Measurements from ENCODE around the gene TMEM126B.
"Not testable (repeated sequence)": the region's sequence is repeated elsewhere in the genome, so short reads cannot be mapped to it uniquely, and the experiment has no call there.

Gene TMEM126B

DNA sequence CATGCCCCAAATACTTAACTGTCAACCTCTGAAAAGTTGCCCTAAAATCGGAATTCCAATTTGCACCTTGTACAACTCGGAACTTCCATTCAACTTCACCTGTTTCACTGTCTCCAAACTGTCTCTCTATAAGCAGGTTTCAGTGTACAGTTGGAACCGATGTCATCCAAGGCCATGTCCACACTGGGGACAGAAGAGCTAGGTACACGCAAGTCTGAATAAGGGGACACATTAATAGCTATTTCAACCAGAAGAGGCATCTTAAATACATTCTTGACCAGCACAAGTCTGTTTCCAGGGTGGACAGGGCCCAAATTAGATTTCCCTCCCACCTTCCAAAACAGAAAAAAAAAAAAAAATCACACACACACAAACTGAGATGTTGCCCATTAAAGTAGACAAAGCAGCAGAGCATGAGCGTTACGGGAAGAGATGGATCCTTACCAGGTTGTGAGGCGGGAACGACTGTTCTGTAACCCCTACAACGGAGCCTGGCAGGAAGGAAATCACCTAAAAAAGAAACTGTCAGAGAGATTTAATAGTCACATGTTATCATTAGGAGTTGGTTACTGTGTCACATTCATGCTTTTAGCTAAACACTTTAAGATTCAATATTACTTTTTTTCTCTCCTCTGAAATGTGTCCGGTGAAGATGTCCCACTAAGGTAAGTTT, 34.8 kb downstream of the TMEM126B start:
- Histone ChIP-seq H3K9ac (ENCODE audit: low read length in 5 of 5) (peak overlapping the region; percentile 71 to 100 (median 98)), H3K4me3 (ENCODE audit: low read depth in 1 of 5, low read length in 5 of 5) (peak overlapping the region; percentile 78 to 94 (median 90)), H3K9me3 (ENCODE audit: control insufficient read depth in 5 of 5, low read length in 5 of 5) (no peaks in the 10 kb centered on the region), H3K4me1 (ENCODE audit: control insufficient read depth in 5 of 5, insufficient read depth in 5 of 5, low read length in 5 of 5) (peaks cover 4 to 42% (median 38%) of the 10 kb centered on the region in 5 donors), H3K27ac (ENCODE audit: low read depth, low read length) (peak overlapping the region; percentile 98), H3K36me3 (ENCODE audit: control insufficient read depth in 5 of 5, insufficient read depth in 5 of 5, low read length in 5 of 5) (peaks cover 0 to 12% (median 8%) of the 10 kb centered on the region in 5 donors), H3K27me3 (ENCODE audit: control insufficient read depth in 5 of 5, insufficient read depth in 4 of 5, low read length in 5 of 5) (no peaks in the 10 kb centered on the region)

DNA sequence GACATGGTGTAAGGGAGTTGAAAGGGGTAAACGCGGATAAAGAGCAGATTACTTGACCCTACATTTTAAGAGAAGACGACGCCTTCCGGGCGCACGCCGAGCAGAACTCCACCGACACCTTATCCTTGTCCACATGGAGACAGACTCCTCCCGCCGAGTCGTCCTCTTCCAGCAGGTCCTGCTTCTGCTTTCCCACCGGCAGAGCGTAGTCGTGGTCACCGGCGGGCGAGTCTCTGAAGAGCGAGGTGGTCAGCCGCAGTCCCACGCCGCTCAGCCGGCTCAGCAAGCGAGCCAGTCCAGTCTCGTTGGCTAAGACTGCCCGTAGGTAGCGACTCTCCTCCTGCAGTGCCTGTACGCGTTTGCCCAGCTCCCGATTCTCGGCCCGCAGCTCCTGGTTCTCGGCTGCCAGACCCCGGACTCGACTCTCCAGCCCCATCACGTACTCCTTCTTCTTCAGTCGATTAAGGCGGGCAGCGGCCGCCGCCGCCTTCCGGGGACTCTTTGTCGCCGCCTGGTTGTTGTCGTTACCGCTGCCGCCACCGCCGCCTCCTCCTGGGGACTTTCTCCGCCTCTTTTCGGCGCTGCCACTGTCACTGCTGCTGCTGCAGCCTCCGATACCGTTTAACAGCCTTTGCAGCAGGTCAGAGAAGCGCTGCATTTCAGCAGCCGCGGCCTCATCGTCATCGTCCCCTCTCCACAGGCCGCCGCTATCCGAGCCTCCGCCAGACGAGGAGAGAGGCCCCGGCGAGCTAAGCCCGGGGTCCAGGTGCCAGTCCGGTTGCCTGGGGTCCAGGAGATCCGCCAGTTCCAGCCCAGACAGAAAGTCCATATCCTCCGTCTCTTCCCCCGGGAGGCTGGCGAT, 35.6 kb downstream of the TMEM126B start:
- H3K9ac ChIP-seq (ENCODE audit: low read length in 5 of 5), result peak overlapping the region; percentile 71 to 100 (median 98)
- H3K27me3 ChIP-seq (ENCODE audit: control insufficient read depth in 5 of 5, insufficient read depth in 4 of 5, low read length in 5 of 5), result no peaks in the 10 kb centered on the region
- peak overlapping the region; percentile 78 to 94 (median 90) for H3K4me3 ChIP-seq (ENCODE audit: low read depth in 1 of 5, low read length in 5 of 5)
- peaks cover 0 to 8% (median 5%) of the 10 kb centered on the region in 5 donors for H3K36me3 ChIP-seq (ENCODE audit: control insufficient read depth in 5 of 5, insufficient read depth in 5 of 5, low read length in 5 of 5)
- no peaks in the 10 kb centered on the region for H3K9me3 ChIP-seq (ENCODE audit: control insufficient read depth in 5 of 5, low read length in 5 of 5)
- peaks cover 4 to 42% (median 38%) of the 10 kb centered on the region in 5 donors for H3K4me1 ChIP-seq (ENCODE audit: control insufficient read depth in 5 of 5, insufficient read depth in 5 of 5, low read length in 5 of 5)
- H3K27ac ChIP-seq (ENCODE audit: low read depth, low read length), result peak overlapping the region; percentile 98

DNA sequence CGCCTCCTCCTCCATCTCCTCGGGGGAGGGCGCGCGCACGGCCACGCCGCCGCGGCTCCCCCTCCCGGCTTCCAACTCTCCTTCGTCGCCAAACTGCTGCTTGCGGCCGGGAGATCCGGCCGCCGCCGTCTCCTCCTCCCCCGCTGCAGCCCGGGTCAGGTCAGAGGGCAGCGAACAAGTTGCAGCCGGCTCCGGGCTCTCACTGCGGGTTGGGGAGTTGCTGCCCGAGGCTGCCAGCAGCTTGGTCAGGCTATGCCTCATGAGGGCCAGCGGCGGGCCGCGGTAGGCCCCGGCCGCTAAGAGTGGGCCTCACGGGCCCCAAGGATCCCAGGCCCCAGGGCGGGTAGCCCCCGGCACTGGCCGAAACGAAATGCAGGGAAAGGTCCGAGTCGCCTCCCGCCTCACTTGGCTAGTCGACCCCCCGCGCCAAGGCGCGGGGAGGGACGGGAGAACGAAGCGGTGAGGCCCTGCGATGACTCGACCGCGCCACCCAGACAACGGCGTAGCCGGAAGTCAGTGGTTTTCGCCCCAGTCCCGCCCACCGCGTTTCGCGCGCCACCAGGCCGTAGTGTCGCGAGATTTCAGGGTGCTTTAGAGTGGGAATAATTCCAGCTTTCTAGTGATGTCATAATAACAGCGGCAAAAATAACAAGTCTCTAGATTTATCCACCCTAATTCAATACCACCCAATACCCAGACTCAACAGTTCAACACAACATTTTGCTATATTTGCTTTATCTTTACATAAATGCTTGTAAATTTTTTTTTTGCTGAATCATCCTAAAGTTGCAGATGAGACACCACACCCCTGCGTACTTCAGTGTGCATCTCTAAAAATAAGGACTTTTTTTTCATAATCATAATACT, 36.5 kb downstream of the TMEM126B start, which contains the start of gene CREBZF:
CREBZF (minus strand) TSS at position 515 of the 867 bp plus-strand sequence; CDS start at position 261, 254 bp downstream.
- H3K36me3 ChIP-seq (ENCODE audit: control insufficient read depth in 5 of 5, insufficient read depth in 5 of 5, low read length in 5 of 5), result peaks cover 0 to 8% (median 4%) of the 10 kb centered on the region in 5 donors
- H3K27me3 ChIP-seq (ENCODE audit: control insufficient read depth in 5 of 5, insufficient read depth in 4 of 5, low read length in 5 of 5), result no peaks in the 10 kb centered on the region
- H3K27ac ChIP-seq (ENCODE audit: low read depth, low read length), result peak within 1 kb of the TSS; percentile 98
- no peaks in the 10 kb centered on the region for H3K9me3 ChIP-seq (ENCODE audit: control insufficient read depth in 5 of 5, low read length in 5 of 5)
- peak within 1 kb of the TSS; percentile 71 to 100 (median 98) for H3K9ac ChIP-seq (ENCODE audit: low read length in 5 of 5)
- H3K4me1 ChIP-seq (ENCODE audit: control insufficient read depth in 5 of 5, insufficient read depth in 5 of 5, low read length in 5 of 5), result peaks cover 4 to 39% (median 33%) of the 10 kb centered on the region in 5 donors
- H3K4me3 ChIP-seq (ENCODE audit: low read depth in 1 of 5, low read length in 5 of 5), result peak within 1 kb of the TSS; percentile 78 to 94 (median 90)

DNA sequence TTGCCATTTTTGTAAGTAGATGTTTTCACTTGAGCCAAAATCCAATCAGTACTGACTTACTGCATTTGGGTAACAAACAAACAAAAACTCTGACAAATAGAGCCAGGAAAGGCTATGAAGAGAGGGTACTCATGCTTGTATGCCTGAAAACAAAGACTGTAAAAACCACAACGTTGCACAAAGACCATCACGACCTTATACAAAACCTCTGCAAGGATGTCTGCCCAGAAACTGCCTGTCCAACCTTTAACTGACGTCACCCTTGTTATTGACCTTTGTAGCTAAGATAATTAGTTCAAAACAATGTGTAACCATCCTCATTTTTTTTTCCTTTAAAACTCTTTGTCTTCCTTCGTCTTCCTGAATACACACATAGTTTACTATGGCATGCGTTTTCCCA, 37.3 kb downstream of the TMEM126B start:
- no peaks in the 10 kb centered on the region for H3K27me3 ChIP-seq (ENCODE audit: control insufficient read depth in 5 of 5, insufficient read depth in 4 of 5, low read length in 5 of 5)
- H3K4me3 ChIP-seq (ENCODE audit: low read depth in 1 of 5, low read length in 5 of 5), result peak overlapping the region in 3 of 5 donors; percentile 62 to 84 (median 78)
- H3K27ac ChIP-seq (ENCODE audit: low read depth, low read length), result peak overlapping the region; percentile 98
- H3K9me3 ChIP-seq (ENCODE audit: control insufficient read depth in 5 of 5, low read length in 5 of 5), result no peaks in the 10 kb centered on the region
- H3K36me3 ChIP-seq (ENCODE audit: control insufficient read depth in 5 of 5, insufficient read depth in 5 of 5, low read length in 5 of 5), result peaks cover 0 to 1% (median 0%) of the 10 kb centered on the region in 5 donors
- no peak overlapping the region for H3K9ac ChIP-seq (ENCODE audit: low read length in 5 of 5)
- peaks cover 4 to 37% (median 30%) of the 10 kb centered on the region in 5 donors for H3K4me1 ChIP-seq (ENCODE audit: control insufficient read depth in 5 of 5, insufficient read depth in 5 of 5, low read length in 5 of 5)

DNA sequence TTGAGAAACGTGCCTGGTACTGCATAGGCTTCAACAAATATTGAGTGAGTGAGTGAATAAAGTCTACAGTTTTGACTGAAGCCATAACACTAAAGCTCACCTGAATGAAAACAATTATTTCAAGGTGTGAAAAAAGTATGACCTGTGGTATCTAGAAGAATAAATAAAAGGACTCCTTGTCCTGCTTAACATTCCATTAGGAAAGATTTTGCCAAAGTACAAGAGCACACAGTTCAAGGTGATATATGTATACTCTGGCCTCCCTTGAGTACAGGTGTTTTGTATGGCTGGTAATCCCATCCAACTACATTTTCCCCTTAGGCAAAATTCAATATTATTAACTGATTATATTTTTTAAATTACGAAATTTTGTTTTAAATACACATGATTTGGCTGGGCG, 38.3 kb downstream of the TMEM126B start:
- peaks cover 4 to 28% (median 20%) of the 10 kb centered on the region in 5 donors for H3K4me1 ChIP-seq (ENCODE audit: control insufficient read depth in 5 of 5, insufficient read depth in 5 of 5, low read length in 5 of 5)
- no peaks in the 10 kb centered on the region for H3K27me3 ChIP-seq (ENCODE audit: control insufficient read depth in 5 of 5, insufficient read depth in 4 of 5, low read length in 5 of 5)
- no peak overlapping the region for H3K27ac ChIP-seq (ENCODE audit: low read depth, low read length)
- no peaks in the 10 kb centered on the region for H3K36me3 ChIP-seq (ENCODE audit: control insufficient read depth in 5 of 5, insufficient read depth in 5 of 5, low read length in 5 of 5)
- H3K9me3 ChIP-seq (ENCODE audit: control insufficient read depth in 5 of 5, low read length in 5 of 5), result no peaks in the 10 kb centered on the region
- no peak overlapping the region for H3K9ac ChIP-seq (ENCODE audit: low read length in 5 of 5)
- H3K4me3 ChIP-seq (ENCODE audit: low read depth in 1 of 5, low read length in 5 of 5), result no peak overlapping the region

DNA sequence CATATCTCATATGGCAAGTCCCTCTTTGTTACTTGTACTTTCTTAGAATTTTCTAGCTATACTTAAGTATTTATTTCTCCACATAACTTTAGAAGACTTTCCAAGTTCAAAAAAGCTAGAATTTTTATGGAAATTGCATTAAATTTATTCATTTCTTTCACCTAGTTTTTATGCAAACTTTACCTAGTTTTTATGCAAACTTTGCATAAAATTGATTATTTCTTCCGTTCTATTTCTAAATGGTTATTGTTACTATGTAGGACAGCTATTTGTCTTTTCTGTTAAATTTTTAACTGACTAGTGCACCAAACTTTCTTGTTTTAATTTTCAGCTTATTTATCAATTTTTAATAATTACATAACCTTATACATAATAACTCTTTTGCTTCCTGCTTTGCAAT, 39.8 kb downstream of the TMEM126B start:
- Histone ChIP-seq H3K36me3 (ENCODE audit: control insufficient read depth in 5 of 5, insufficient read depth in 5 of 5, low read length in 5 of 5) (no peaks in the 10 kb centered on the region), H3K4me1 (ENCODE audit: control insufficient read depth in 5 of 5, insufficient read depth in 5 of 5, low read length in 5 of 5) (peaks cover under 1 to 15% (median 7%) of the 10 kb centered on the region in 5 donors), H3K27ac (ENCODE audit: low read depth, low read length) (no peak overlapping the region), H3K27me3 (ENCODE audit: control insufficient read depth in 5 of 5, insufficient read depth in 4 of 5, low read length in 5 of 5) (no peaks in the 10 kb centered on the region), H3K9me3 (ENCODE audit: control insufficient read depth in 5 of 5, low read length in 5 of 5) (no peaks in the 10 kb centered on the region), H3K9ac (ENCODE audit: low read length in 5 of 5) (no peak overlapping the region), H3K4me3 (ENCODE audit: low read depth in 1 of 5, low read length in 5 of 5) (no peak overlapping the region)

DNA sequence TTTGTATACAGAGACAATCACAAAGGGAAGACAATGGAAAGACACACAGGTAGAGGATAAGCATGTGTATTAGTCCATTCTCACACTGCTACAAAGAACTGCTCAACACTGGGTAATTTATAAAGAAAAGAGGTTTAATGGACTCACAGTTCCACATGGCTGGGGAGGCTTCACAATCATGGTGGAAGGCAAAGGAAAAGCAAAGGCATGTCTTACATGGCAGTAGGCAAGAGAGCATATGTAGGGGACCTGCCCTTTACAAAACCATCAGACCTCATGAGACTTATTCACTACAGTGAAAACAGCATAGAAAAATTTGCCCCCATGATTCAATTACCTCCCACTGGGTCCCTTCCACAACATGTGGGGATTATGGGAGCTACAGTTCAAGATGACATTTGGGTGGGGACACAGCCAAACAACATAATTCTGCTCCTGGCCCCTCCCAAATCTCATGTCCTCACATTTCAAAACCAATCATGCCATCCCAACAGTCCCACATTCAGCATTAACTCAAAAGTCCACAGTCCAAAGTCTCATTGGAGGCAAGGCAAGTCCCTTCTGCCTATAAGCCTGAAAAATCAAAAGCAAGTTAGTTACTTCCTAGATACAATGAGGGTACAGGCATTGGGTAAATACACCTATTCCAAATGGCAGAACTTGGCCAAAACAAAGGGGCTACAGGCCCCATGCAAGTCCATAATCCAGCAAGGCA, 42.7 kb downstream of the TMEM126B start:
- H3K9me3 ChIP-seq (ENCODE audit: control insufficient read depth in 5 of 5, low read length in 5 of 5); H3K27ac ChIP-seq (ENCODE audit: low read depth, low read length); H3K27me3 ChIP-seq (ENCODE audit: control insufficient read depth in 5 of 5, insufficient read depth in 4 of 5, low read length in 5 of 5): not testable (repeated sequence)

DNA sequence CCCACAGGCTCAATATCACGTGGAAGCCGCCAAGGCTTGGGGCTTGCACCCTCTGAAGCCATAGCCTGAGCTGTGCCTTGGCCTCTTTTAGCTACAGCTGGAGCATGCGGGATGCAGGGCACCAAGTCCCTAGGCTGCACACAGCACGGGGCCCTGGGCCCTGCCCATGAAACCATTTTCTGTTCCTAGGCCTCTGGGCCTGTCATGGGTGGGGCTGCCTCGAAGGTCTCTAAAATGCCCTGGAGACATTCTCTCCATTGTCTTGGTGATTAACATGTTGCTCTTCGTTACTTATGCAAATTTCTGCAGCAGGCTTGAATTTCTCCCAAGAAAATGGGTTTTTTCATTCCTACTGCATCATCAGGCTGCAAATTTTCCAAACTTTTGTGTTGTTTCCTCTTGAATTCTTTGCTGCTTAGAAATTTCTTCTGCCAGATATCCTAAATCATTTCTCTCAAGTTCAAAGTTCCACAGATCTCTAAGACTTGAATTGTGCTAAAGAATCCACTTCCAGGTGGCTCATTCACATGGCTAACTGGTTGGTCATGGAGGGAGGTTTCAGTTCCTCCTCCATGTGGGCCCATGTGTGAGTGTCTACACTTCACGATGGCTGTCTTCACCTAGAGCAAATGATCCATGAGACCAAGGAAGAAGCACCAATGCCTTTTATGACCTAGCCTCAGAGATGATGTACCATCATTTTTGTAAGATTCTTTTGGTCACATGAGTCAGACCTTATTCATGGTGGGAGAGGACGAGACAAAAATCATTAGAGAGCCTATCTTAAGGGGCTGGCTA, 43.9 kb downstream of the TMEM126B start:
- no peaks in the 10 kb centered on the region for H3K36me3 ChIP-seq (ENCODE audit: control insufficient read depth in 5 of 5, insufficient read depth in 5 of 5, low read length in 5 of 5)
- H3K27me3 ChIP-seq (ENCODE audit: control insufficient read depth in 5 of 5, insufficient read depth in 4 of 5, low read length in 5 of 5), result no peaks in the 10 kb centered on the region
- no peaks in the 10 kb centered on the region for H3K9me3 ChIP-seq (ENCODE audit: control insufficient read depth in 5 of 5, low read length in 5 of 5)
- no peak overlapping the region for H3K9ac ChIP-seq (ENCODE audit: low read length in 5 of 5)
- no peaks in the 10 kb centered on the region for H3K4me1 ChIP-seq (ENCODE audit: control insufficient read depth in 5 of 5, insufficient read depth in 5 of 5, low read length in 5 of 5)
- H3K27ac ChIP-seq (ENCODE audit: low read depth, low read length), result no peak overlapping the region
- no peak overlapping the region for H3K4me3 ChIP-seq (ENCODE audit: low read depth in 1 of 5, low read length in 5 of 5)

More for the DNA sequence above, 42.7 kb downstream of the TMEM126B start:
- not testable (repeated sequence) for H3K9ac ChIP-seq (ENCODE audit: low read length in 5 of 5); H3K4me3 ChIP-seq (ENCODE audit: low read depth in 1 of 5, low read length in 5 of 5); H3K4me1 ChIP-seq (ENCODE audit: control insufficient read depth in 5 of 5, insufficient read depth in 5 of 5, low read length in 5 of 5); H3K36me3 ChIP-seq (ENCODE audit: control insufficient read depth in 5 of 5, insufficient read depth in 5 of 5, low read length in 5 of 5)
